Measurements from ENCODE around the gene GBE1. TPM values are rescaled to one million over a fixed set of nuclear protein-coding genes. Genes with fewer than 3 reads are reported as not detected.

The GBE1 gene
- total RNA-seq, 2 experiments from 2014 or later, result 108 to 114 TPM

GRCh38 chr3:81592101-81592500, 169.3 kb downstream of the GBE1 start:
- DNase-seq (no peak), ATAC-seq (no peak)
- POLR2A ChIA-PET, result no interaction called here
- Mint-ChIP-seq H3K27ac (no peak overlapping the region), H3K4me3 (no peak overlapping the region), H3K27me3 (no peaks in the 10 kb centered on the region), H3K36me3 (ENCODE audit: low read depth) (peaks cover 22% of the 10 kb centered on the region), H3K4me1 (ENCODE audit: low read depth) (no peaks in the 10 kb centered on the region), H3K9me3 (no peaks in the 10 kb centered on the region)
- intact Hi-C loops (cut with micrococcal nuclease), result no loop called here
- TF ChIP-seq CTCF (IDR thresholded peaks at IDR 0.05), result no peak
- CTCF ChIA-PET, result no interaction called here

- no peak for ATAC-seq
- ChIA-PET POLR2A (no interaction called here), CTCF (no interaction called here)
- H3K4me3 Mint-ChIP-seq, result no peak overlapping the region
- no peaks in the 10 kb centered on the region for H3K4me1 Mint-ChIP-seq (ENCODE audit: low read depth)
- H3K27ac Mint-ChIP-seq, result no peak overlapping the region
- H3K9me3 Mint-ChIP-seq, result no peaks in the 10 kb centered on the region
- intact Hi-C loops (cut with micrococcal nuclease), result no loop called here
- H3K36me3 Mint-ChIP-seq (ENCODE audit: low read depth), result peaks cover 12% of the 10 kb centered on the region
- no peak for DNase-seq
- TF ChIP-seq CTCF (IDR thresholded peaks at IDR 0.05), result no peak
- no peaks in the 10 kb centered on the region for H3K27me3 Mint-ChIP-seq
Observed at GRCh38 chr3:81585937-81586336, 175.5 kb downstream of the GBE1 start.

- no peaks in the 10 kb centered on the region for H3K27me3 Mint-ChIP-seq
- H3K4me1 Mint-ChIP-seq (ENCODE audit: low read depth), result no peaks in the 10 kb centered on the region
- no peak for DNase-seq
- intact Hi-C loops (cut with micrococcal nuclease), result no loop called here
- no peak overlapping the region for H3K4me3 Mint-ChIP-seq
- ChIA-PET POLR2A (no interaction called here), CTCF (no interaction called here)
- H3K27ac Mint-ChIP-seq, result no peak overlapping the region
- no peak for TF ChIP-seq CTCF (IDR thresholded peaks at IDR 0.05)
- ATAC-seq, result no peak
- peaks cover 12% of the 10 kb centered on the region for H3K36me3 Mint-ChIP-seq (ENCODE audit: low read depth)
- H3K9me3 Mint-ChIP-seq, result no peaks in the 10 kb centered on the region
Observed at GRCh38 chr3:81585056-81585455, 176.4 kb downstream of the GBE1 start.

- intact Hi-C loops (cut with micrococcal nuclease), result no loop called here
- peaks cover 15% of the 10 kb centered on the region for H3K36me3 Mint-ChIP-seq (ENCODE audit: low read depth)
- H3K9me3 Mint-ChIP-seq, result no peaks in the 10 kb centered on the region
- no peaks in the 10 kb centered on the region for H3K4me1 Mint-ChIP-seq (ENCODE audit: low read depth)
- H3K27me3 Mint-ChIP-seq, result no peaks in the 10 kb centered on the region
- peak; percentile 58 for TF ChIP-seq CTCF (IDR thresholded peaks at IDR 0.05)
- DNase-seq (peak; percentile 34), ATAC-seq (peak; percentile 45)
- H3K4me3 Mint-ChIP-seq, result no peak overlapping the region
- CTCF ChIA-PET, result interaction anchor here (0.8 to 1.5 kb wide), 3 partner anchors 13 to 182 kb away, joined by 3 to 6 read pairs (median 4); no protein-coding TSS in a partner anchor
- H3K27ac Mint-ChIP-seq, result no peak overlapping the region
- POLR2A ChIA-PET, result no interaction called here
Observed at GRCh38 chr3:81581966-81582599, 179.4 kb downstream of the GBE1 start.

GRCh38 chr3:81580355-81580754, 181.1 kb downstream of the GBE1 start:
- Mint-ChIP-seq H3K27me3 (no peaks in the 10 kb centered on the region), H3K4me3 (no peak overlapping the region), H3K9me3 (no peaks in the 10 kb centered on the region), H3K4me1 (ENCODE audit: low read depth) (no peaks in the 10 kb centered on the region), H3K27ac (no peak overlapping the region), H3K36me3 (ENCODE audit: low read depth) (peaks cover 17% of the 10 kb centered on the region)
- intact Hi-C loops (cut with micrococcal nuclease), result no loop called here
- ChIA-PET CTCF (no interaction called here), POLR2A (no interaction called here)
- no peak for DNase-seq
- no peak for ATAC-seq
- no peak for TF ChIP-seq CTCF (IDR thresholded peaks at IDR 0.05)
